PC-3 (cell line): ENCODE measurements around the gene SPSB1.

Experiments used
- CTCF ChIP-seq: fragments of 300-600 bp; sonication (generic); conservative IDR thresholded peaks from 2 replicates; pipeline ENCODE4 v1.5.1; 2017; ENCODE audit warnings: antibody characterized with exemption, low read depth, mild to moderate bottlenecking, low read length
- EZH2 ChIP-seq: fragments of 300-600 bp; sonication (generic); IDR thresholded peaks from one replicate; pipeline ENCODE4 v1.6.1; 2017; ENCODE audit warnings: antibody characterized with exemption, mild to moderate bottlenecking, low read length; ENCODE audit not compliant: unreplicated experiment

- no peak for TF ChIP-seq CTCF
- no peak for TF ChIP-seq EZH2
Measured at GRCh38 chr1:9281908-9282695, 10.6 kb upstream of the SPSB1 start.
